Keratinocyte (primary cell): ENCODE results near the gene TERB1.

Experiments
- CTCF ChIP-seq, 3 experiments: IDR thresholded peaks in 1 of 3; conservative IDR thresholded peaks in 1 of 3; optimal IDR thresholded peaks in 1 of 3; 2 replicates in 2 of 3; 3 replicates in 1 of 3; pipeline versions ENCODE3 to v1.5.1; 2011; ENCODE audit warnings: low read length in 3 of 3, mild to moderate bottlenecking in 3 of 3, moderate library complexity in 2 of 3, control low read depth in 1 of 3, inconsistent platforms in 1 of 3; ENCODE audit not compliant: insufficient read depth in 2 of 3; ENCODE audit errors: extremely low read depth in 1 of 3
- EZH2 ChIP-seq: IDR thresholded peaks from one replicate; pipeline ENCODE4 v1.6.1; 2012; ENCODE audit warnings: inconsistent platforms, mild to moderate bottlenecking, low read length, moderate library complexity

GRCh38 chr16:66712512-66712911 is 88.9 kb downstream of the TERB1 start:
- TF ChIP-seq CTCF (optimal IDR thresholded peaks at IDR 0.05 in 1 of 3, IDR thresholded peaks at IDR 0.05 in 1 of 3, conservative IDR thresholded peaks at IDR 0.05 in 1 of 3; ENCODE audit: extremely low read depth in 1 of 3, insufficient read depth in 2 of 3, low read length in 3 of 3) = no peak
- no peak for TF ChIP-seq EZH2
